Left renal cortex interstitium (tissue), 4 donors: ENCODE results near the gene DCTN3. TPM values are rescaled to one million over a fixed set of nuclear protein-coding genes. Genes with fewer than 3 reads are reported as not detected.

Experiments used
- DNase-seq, 4 donors: peaks; one replicate each; pipeline ENCODE4 v3.0.0-alpha.2; 2013; ENCODE audit warnings: low read depth in 4 of 4, low spot score in 2 of 4, missing footprints in 1 of 4
- polyA plus RNA-seq, 4 donors: library from polyadenylated mRNA; unstranded; fragments of 120-200 nt; gene quantifications; one replicate each; pipeline ENCODE4 v1.2.1, GENCODE V29; 2013; ENCODE audit not compliant: insufficient read length in 4 of 4

DCTN3 gene
- polyA plus RNA-seq, 4 donors = 95.2 to 108 (median 103) TPM

DNA sequence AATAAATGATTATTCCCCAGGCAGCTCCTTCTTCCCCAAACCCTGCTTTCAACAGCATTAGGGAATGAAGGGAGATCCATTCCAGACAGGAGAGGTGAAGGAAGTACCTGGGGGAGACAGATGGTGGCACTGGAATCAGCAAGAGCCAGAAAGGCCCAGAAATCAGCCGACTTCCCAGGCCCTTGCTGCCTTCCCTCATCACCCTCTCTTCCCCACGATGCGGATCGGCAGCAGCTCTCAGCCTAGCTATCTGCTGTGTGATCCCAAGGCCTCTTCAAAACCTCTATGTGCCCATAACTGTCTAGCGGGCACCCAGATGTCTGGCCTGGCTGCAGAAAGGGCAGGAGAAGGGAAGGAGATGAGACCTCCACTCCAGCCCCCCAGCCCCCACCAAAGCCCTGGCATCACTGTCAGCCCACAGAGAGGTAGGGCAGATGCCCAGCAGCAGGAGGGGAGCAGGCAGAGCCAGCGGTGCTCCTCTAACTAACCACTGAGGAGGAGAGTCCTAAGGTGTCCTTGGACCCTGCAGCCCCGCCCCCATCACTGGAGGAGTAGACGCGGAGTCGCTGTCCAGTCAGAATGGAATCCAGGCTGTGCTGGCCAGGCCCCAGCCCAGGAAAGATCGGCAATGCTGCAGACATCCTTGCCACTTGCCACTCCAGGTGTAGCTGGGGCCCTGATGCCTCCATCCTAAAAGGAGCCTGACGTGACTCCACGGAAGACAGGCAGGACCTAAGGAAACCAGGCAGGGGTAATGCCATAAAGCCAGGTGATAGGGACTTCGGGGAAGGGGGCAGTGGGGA lies 43.5 kb downstream of the DCTN3 start:
- no peak for DNase-seq

GRCh38 chr9:34575862-34576596 lies 44.3 kb downstream of the DCTN3 start:
- DNase-seq = no peak

DNA sequence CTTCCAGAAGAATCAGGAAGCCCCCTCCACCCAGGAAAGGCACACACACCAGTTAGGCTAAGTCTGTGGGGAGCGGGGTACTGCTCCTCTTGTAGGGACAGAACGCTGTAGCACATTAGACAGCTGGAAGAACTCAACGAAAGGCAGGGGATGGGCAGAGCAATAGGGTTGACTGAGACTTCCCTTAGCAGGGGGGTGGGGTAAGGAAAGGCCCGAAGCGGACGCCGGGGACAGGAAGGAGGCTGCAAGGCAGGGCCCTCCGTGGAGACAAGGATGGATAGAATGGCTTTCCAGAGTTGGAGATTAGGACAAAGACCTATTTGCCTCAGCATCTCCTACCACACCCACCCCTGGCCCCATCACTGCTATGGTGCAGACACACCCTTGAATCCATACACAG lies 45.1 kb downstream of the DCTN3 start:
- DNase-seq = no peak

- no peak for DNase-seq
Measured at GRCh38 chr9:34574571-34574970, 45.7 kb downstream of the DCTN3 start.

DNA sequence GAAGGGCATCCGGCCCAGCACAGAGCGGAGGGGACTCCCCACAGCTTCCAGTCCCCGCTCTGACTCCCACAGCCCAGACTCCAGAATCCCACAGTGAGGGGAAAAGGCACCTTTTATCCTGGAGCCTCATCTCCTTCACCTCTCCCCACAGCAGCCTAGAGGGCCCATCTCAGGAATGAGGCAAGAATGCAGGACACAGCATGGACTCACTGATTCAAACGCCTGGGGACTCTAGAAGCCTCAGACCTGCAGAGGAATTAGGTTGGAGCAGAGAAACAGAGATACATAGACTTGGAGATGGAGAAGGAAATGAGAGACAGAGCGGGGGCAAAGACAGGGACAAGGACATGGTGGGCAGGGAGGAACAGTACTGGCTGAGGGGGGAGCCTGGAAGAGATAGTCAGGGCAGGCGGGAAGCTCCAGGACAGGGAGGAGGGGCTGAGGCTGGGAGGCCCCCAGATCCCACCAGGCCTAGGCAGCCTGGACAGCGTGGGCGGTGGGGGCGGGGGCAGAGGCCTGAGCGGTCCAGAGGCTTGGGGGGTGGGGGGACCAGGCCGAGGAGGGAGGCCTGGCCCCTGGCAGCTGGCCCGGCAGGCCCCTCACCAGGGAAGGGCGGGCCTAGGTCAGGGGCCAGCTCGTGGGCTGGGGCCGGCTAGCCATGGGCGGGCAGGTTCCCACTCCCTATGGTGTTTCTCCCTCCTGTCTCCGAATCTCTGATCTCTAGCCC lies 46.5 kb downstream of the DCTN3 start:
- no peak for DNase-seq

DNA sequence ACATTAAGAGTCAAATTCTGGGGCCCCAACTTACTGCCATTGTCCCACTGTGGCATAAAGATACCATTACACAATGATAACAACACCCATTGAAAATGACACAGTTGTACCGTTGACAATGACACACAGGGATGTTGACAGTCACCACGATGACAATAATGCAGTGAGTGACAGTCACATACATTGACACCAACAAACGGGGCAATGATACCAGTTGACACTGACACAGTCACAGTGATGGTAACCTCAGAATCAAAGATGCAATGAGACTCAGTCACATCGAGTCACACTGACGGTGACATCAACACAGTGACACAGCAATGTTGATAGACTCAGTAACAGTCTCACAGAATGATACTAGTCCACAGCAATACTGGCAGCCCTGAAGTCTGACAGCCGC lies 47.7 kb downstream of the DCTN3 start:
- no peak for DNase-seq

GRCh38 chr9:34572092-34572491 lies 48.2 kb downstream of the DCTN3 start:
- no peak for DNase-seq

- DNase-seq = no peak
Measured at GRCh38 chr9:34571481-34571810, 48.8 kb downstream of the DCTN3 start.

GRCh38 chr9:34570809-34571480 lies 49.4 kb downstream of the DCTN3 start:
- DNase-seq = no peak

DNA sequence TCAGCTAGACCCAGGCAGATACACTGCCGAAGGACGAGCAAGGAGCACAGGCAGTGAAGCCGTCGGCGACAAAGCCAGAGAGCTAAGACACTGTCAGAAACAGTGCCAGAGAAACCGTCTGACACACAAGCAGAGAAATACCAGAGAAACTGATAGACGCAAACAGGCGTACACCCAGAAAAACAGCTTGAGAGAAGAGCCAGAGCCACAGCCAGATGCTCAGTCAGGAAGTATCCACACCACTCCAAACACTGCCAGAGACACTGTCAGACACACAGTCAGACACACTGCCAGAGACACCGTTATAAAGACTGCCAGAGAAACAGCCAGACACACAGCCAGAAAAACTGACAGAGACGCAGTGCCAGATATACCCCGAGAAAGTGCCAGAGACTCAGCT lies 49.9 kb downstream of the DCTN3 start:
- no peak for DNase-seq

DNA sequence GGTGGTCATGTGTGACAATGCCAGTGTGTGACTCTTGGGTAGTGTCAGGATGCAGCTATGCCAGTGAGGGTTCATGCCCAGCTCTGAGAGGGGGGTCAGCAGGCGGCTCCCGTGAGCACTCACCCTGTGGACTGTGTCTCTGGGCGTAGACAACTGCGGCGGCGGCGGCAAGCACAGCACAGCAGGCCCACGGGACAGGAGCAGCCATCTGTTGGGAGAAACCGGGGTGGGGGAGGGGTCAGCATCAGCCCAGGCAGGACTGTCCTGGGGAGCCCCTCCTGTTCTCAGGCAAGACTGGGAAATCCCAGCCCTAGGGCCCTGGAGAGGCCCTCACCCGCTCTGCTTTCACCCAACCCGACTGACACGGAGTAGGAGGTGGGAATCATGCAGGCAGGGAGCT lies 51.5 kb downstream of the DCTN3 start:
- no peak for DNase-seq

GRCh38 chr9:34568133-34568532 lies 52.2 kb downstream of the DCTN3 start:
- no peak for DNase-seq

GRCh38 chr9:34566972-34567371 lies 53.3 kb downstream of the DCTN3 start:
- DNase-seq = no peak

- no peak for DNase-seq
Measured at GRCh38 chr9:34566322-34566721, 54.0 kb downstream of the DCTN3 start.

- no peak for DNase-seq
Measured at GRCh38 chr9:34565856-34566255, 54.4 kb downstream of the DCTN3 start.

DNA sequence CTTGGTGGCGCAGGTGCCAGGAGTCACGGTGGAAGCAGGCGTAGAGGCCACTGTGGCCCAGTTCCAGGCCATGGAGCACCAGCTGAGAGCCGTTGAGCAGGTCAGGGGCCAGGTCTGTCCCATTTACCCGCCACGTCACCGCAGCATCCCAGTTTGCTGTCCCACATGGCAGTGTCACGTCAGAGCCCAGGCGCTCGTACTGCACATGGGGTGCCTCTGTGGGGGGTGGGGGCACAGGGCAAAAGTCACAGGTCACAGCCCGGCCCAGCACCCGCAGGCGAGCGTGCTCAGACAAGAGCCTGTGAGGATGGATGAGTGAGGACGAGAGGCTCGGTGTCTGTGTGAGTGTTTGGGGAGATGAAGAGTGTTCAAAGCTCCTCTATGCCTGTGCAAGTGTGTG lies 55.7 kb downstream of the DCTN3 start:
- no peak for DNase-seq

Other genes starting within 250 kb of the DCTN3 start
- gene MYORG, start 243.6 kb downstream of the DCTN3 start, polyA plus RNA-seq = 10 to 100 TPM in 1 of 4 donors, 1 to 10 TPM in 3; 6.7 to 10.2 (median 9.5) TPM
- gene FAM219A, start 161.9 kb downstream of the DCTN3 start, polyA plus RNA-seq = 10 to 100 TPM; 12.9 to 15.2 (median 13.4) TPM
- gene DNAI1, start 161.7 kb downstream of the DCTN3 start, polyA plus RNA-seq = 1 to 10 TPM in 3 of 4 donors, under 1 TPM in 1; 0.99 to 5.7 (median 3.7) TPM
- 1 to 10 TPM; 1.5 to 2.8 (median 2.1) TPM for gene ENHO, start 97.5 kb downstream of the DCTN3 start, polyA plus RNA-seq
- 10 to 100 TPM; 33.1 to 59.9 (median 47.4) TPM for gene CNTFR, start 30.8 kb downstream of the DCTN3 start, polyA plus RNA-seq
- 10 to 100 TPM; 26.5 to 38.1 (median 30.7) TPM for gene RPP25L, start 8.4 kb downstream of the DCTN3 start, polyA plus RNA-seq
- under 1 TPM in 3 of 4 donors, not detected in 1; 0.16 to 0.21 (median 0.19) TPM for gene ARID3C, start 8.6 kb upstream of the DCTN3 start, polyA plus RNA-seq
- gene SIGMAR1, start 17.3 kb upstream of the DCTN3 start, polyA plus RNA-seq = 10 to 100 TPM; 44.0 to 57.1 (median 49.5) TPM
- gene GALT, start 26.2 kb upstream of the DCTN3 start, polyA plus RNA-seq = 10 to 100 TPM; 57.7 to 88.7 (median 70.9) TPM
- 10 to 100 TPM; 45.0 to 77.6 (median 68.5) TPM for gene IL11RA, start 31.7 kb upstream of the DCTN3 start, polyA plus RNA-seq
- gene CCL27, start 42.2 kb upstream of the DCTN3 start, polyA plus RNA-seq = under 1 TPM in 3 of 4 donors, not detected in 1; 0.23 to 0.44 (median 0.41) TPM
- gene CCL19, start 70.8 kb upstream of the DCTN3 start, polyA plus RNA-seq = under 1 TPM in 1 of 4 donors, not detected in 3; 0.28 TPM
- gene CCL21, start 89.6 kb upstream of the DCTN3 start, polyA plus RNA-seq = 10 to 100 TPM in 2 of 4 donors, 1 to 10 TPM in 2; 6.5 to 21.2 (median 10.8) TPM